Medulla oblongata (tissue), 1 donor: ENCODE measurements around the gene SLCO4A1.

Experiments
- DNase-seq: peaks from one replicate; pipeline ENCODE4 v3.0.0-alpha.2; 2015; ENCODE audit errors: extremely low spot score

Gene SLCO4A1, protein sequence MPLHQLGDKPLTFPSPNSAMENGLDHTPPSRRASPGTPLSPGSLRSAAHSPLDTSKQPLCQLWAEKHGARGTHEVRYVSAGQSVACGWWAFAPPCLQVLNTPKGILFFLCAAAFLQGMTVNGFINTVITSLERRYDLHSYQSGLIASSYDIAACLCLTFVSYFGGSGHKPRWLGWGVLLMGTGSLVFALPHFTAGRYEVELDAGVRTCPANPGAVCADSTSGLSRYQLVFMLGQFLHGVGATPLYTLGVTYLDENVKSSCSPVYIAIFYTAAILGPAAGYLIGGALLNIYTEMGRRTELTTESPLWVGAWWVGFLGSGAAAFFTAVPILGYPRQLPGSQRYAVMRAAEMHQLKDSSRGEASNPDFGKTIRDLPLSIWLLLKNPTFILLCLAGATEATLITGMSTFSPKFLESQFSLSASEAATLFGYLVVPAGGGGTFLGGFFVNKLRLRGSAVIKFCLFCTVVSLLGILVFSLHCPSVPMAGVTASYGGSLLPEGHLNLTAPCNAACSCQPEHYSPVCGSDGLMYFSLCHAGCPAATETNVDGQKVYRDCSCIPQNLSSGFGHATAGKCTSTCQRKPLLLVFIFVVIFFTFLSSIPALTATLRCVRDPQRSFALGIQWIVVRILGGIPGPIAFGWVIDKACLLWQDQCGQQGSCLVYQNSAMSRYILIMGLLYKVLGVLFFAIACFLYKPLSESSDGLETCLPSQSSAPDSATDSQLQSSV

GRCh38 chr20:62642051-62642665 is at the start of gene SLCO4A1:
SLCO4A1 (plus strand) TSS chr20:62642503; CDS start chr20:62656455, 13,952 bp downstream.
- DNase-seq: no peak

DNA sequence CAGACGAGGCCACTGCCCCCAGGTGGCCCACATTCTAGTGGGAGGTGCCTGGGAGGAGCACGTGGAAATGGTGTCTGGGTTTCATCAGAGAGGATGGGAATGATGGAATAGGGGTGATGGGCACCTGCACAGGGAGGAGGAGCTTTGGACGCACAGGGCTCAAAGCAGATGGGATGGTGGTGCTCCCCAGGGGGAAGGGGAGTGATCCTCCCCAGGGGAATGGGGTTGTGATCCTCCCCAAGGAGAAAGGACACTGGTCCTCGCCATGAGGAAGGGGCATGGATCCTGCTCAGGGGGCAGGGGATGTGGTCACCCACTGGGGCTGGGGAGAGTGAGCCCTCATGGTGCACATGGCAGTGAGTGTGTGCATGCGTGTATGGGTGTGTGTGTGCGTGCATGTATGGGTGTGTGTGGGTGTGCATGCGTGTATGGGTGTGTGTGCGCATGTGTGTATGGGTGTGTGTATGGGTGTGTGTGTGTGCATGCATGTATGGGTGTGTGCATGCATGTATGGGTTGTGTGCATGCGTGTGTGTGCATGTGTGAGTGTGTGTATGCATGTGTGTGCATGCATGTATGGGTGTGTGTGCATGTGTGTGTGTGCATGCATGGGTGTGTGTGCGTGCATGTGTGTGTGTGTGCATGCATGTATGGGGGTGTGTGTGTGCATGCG is 49.7 kb upstream of the SLCO4A1 start:
- no peak for DNase-seq

- DNase-seq: no peak
Measured at GRCh38 chr20:62593616-62594015, 48.7 kb upstream of the SLCO4A1 start.

- no peak for DNase-seq
Measured at GRCh38 chr20:62595069-62595468, 47.2 kb upstream of the SLCO4A1 start.

DNA sequence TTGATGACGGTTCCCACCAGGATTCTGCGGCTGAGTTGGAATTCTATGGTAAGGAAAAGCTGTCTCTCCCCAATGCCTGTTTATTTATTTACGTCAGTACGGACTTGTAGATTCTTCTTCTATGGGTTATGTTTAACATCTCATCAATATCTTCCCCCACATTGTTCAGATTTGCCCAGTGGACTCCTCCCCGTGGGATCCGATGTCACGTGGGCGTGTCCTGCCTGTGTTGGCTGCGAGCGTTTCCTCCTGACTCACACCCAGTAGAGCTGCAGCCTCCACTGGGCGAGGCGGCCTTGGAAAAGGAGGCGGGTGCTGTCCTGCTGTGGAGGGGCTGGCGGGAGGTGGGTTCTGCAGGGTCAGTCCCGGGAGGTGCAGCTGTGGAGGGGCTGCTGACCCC is 46.8 kb upstream of the SLCO4A1 start:
- no peak for DNase-seq

DNA sequence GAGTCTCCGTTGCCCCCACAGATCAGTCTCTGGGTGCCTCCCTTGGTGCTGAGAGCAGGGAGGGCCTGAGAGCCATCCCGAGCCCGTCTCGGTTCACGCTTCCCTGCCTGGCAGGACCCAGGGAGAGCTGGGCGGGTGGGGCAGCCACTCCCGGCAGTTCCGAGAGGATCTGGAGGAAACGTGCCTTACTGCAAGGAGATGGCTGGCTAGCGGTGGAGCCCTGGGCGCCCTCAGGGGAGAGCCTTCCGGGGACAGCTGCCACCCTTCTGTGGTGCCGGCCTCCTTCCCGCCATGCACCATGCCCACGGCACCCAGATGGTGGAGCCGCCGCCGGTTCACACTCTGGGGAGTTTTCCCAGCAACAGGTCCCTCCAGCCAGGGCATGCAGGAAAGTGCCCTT is 45.8 kb upstream of the SLCO4A1 start:
- DNase-seq: no peak

- no peak for DNase-seq
Measured at GRCh38 chr20:62596921-62597320, 45.4 kb upstream of the SLCO4A1 start.

GRCh38 chr20:62597416-62598115 is 44.7 kb upstream of the SLCO4A1 start:
- no peak for DNase-seq

- no peak for DNase-seq
Measured at GRCh38 chr20:62598761-62599194, 43.5 kb upstream of the SLCO4A1 start.

DNA sequence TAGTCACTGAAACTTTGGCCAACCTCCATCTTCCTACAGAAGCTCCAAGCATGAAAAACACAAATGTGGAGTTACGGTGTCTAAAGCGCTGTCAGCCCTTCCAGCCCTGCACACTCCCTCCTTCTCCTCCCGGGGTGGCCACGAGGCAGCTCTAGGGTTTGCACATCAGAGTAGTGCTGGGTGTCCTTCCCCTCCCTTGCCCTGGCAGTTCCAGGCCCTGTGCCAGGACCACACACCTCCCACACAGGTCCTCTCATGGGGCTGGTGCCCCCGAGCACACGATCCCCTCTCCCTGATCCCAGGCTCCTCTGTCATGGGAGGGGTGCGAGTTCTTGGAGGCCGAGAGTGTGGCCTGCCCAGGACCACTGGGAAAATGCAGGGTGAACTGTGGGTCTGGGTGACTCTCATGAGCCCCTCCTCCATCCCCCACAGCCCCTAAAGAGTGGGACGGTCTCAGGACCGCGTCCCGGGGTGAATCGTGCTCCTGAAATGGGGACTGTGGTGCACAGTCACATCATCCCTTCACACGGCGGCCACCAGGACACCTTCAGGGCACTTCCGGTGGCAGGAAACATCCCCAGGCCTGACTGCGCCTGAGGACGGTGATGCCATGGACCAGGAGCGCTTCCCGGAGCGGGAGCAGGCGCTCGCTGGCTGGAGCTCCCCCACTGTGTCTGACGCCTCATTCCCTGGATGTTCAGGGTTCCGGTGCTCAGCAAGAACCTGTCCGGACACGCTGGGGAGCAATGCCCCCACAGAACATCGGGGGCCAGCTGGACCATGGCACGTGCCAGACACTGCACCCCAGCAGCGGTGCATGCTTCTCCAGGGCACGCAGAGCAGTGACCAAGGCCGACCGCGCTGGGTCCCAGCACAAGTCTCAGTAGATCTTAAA is 42.8 kb upstream of the SLCO4A1 start:
- DNase-seq: no peak

GRCh38 chr20:62601172-62601571 is 41.1 kb upstream of the SLCO4A1 start:
- DNase-seq: no peak

GRCh38 chr20:62601714-62602113 is 40.6 kb upstream of the SLCO4A1 start:
- no peak for DNase-seq

GRCh38 chr20:62602550-62602949 is 39.8 kb upstream of the SLCO4A1 start:
- DNase-seq: no peak

DNA sequence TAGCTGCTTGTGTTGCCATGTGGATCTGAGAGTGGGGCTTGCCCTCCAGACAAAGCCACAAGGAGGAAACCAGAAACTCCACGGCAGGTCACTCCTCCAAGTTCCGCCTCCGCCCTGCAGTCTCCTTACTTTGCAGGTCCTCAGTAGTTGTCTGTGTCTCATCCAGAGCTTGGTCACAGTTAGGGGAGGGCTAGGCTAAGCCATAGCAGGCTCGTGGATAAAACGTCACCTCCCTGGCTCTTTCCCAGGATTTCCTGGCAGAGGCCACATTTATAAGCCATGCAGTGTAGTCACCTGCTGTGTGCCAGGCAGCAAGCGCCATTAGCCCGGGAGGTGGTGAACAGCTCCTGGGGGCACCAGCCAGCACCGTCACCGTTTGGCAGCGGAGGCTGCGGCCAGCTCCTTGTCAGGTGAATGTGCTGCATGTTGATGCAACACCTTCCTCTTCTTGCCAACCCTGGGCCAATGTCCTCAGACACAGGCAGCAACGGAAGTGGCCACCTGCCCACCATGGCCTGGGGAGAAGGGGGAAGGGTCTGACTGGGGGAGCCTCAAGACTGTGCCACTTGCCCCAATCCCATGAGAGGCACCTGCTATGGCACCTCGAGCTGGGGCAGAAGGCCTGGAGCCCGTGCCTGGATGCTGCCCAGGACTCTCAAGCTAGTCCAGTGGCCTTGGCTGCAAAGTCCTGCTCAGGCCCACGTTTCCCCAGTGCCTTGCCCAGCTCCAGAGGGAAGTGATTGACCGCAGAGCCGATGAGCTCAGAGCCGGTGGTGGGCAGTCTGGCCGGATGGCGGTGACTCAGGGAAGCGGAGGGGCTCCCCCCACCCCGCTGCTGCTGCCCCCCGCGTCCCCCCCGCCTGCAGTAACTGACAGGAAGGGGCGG is 39.0 kb upstream of the SLCO4A1 start:
- DNase-seq: peak; percentile 45

DNA sequence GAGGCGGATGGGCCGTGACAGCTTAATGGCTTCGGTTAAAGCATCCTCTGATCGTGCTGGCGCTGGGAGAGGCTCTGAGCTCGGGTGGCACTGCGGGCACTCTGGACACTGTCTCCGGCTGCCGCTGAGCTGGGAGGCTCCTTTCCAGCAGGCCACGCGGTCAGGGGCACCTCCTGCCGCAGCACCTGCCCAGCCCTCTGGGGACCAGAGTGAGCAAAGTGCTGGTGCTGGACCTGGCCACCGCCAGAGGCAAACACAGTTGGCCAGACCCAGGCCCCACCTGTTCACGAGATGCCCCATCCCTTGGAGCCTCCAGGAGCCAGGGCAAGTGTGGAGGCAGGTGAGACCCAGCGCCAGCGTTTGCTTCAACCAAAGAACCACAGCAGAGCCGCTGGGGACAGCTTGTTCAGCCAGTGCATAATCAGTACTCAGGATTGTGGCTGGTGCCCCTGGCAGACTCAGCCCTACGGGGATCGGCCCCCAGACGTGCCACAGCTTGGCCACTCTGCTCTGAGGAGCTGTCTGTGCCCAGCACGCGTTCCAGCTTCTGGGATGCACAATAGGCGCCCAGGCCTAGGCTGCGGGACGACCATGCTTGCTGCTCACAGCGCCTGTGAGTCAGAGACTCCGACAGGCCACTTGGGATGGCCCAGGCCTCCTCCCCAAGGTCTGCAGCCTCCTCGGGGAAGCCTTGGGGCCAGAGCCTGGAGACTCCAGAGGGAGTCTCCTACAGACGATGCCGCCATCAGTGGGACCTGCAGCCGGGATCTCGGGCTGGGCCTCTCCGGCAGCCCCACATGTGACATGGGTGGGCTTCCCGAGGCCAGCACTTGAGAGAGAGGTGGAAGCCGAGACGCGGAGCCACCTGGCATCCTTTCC is 38.2 kb upstream of the SLCO4A1 start:
- no peak for DNase-seq

DNA sequence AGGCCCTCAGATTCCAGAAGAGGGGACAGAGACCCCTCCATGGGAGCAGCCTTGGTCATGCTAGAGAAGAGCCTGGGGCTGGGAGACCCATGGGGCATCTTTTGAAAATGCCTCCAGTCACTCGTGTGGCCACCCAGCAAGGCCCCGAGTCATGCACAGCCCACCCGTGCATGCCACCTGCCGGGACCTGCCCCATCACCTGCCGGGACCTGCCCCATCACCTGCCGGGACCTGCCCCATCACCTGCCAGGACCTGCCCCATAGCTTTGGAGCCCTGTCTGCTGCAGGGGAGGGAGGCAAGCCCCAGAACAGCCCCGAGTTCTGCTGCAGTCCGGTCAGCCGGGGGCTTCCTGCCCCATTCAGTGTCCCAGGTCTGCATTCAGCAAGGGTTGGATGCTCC is 37.5 kb upstream of the SLCO4A1 start:
- DNase-seq: no peak

GRCh38 chr20:62605236-62605943 is 36.9 kb upstream of the SLCO4A1 start:
- no peak for DNase-seq

DNA sequence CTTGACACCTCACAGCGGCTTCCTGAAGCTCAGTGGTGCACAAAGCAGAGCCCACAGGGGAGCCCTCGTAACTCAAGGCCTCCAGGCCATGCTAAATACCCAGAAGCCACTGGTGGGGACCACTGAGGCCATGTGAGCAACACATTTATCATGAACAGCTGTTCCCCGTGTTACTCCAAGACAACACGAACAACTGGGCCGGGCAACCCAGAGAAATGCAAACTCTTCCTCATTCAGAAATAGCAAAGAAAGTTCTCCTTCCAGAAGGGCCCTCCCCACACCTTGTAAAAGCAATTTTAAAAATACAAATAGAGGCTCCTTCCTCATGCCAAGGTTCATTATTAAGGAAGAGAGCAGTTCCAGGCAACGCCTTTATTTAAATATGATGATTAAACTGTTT is 36.3 kb upstream of the SLCO4A1 start:
- DNase-seq: no peak
